Measurements from ENCODE around the gene CCDC116. TPM values are rescaled to one million over a fixed set of nuclear protein-coding genes. Genes with fewer than 3 reads are reported as not detected.

CCDC116 gene
- total RNA-seq, 1 experiment from 2014 or later = 0.21 TPM

DNA sequence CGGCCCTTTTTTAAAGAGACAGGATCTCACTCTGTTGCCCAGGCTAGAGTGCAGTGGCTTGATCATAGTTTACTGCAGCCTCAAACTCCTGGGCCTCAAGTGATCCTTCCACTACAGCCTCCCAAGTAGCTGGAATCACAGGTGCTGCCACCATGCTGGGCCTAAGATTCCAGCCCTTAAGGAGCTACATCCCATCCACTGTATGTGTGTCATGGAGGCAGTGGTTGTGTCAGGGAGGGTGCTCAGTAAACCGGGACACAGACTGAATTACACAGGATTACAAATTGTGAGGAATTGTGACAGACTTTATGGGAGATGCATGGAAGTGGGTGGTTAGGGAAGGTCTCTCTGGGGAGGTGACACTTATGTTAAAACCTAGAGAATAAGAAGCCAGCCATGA is 31.2 kb downstream of the CCDC116 start:
- Mint-ChIP-seq H3K9me3 (ENCODE audit: unreplicated experiment) (no peaks in the 10 kb centered on the region), H3K27ac (ENCODE audit: low read depth, unreplicated experiment) (no peak overlapping the region), H3K36me3 (ENCODE audit: insufficient read depth, unreplicated experiment) (peaks cover 16% of the 10 kb centered on the region), H3K27me3 (ENCODE audit: insufficient read depth, unreplicated experiment) (no peaks in the 10 kb centered on the region), H3K4me1 (ENCODE audit: insufficient read depth, unreplicated experiment) (peaks cover 6% of the 10 kb centered on the region), H3K4me3 (ENCODE audit: unreplicated experiment) (no peak overlapping the region)
- DNase-seq (ENCODE audit: unreplicated experiment) = no peak
- TF ChIP-seq, protein P1, sequence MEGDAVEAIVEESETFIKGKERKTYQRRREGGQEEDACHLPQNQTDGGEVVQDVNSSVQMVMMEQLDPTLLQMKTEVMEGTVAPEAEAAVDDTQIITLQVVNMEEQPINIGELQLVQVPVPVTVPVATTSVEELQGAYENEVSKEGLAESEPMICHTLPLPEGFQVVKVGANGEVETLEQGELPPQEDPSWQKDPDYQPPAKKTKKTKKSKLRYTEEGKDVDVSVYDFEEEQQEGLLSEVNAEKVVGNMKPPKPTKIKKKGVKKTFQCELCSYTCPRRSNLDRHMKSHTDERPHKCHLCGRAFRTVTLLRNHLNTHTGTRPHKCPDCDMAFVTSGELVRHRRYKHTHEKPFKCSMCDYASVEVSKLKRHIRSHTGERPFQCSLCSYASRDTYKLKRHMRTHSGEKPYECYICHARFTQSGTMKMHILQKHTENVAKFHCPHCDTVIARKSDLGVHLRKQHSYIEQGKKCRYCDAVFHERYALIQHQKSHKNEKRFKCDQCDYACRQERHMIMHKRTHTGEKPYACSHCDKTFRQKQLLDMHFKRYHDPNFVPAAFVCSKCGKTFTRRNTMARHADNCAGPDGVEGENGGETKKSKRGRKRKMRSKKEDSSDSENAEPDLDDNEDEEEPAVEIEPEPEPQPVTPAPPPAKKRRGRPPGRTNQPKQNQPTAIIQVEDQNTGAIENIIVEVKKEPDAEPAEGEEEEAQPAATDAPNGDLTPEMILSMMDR (IDR thresholded peaks at IDR 0.05; ENCODE audit: unreplicated experiment) = no peak
- ChIA-PET POLR2A (no interaction called here), CTCF (interaction anchor here (1.1 kb wide), 1 partner anchor 17 kb away, joined by 4 read pairs; no protein-coding TSS in a partner anchor)
- intact Hi-C loops (cut with micrococcal nuclease) = no loop called here
- BruUV-seq (replicated peaks) = no TSS peak

DNA sequence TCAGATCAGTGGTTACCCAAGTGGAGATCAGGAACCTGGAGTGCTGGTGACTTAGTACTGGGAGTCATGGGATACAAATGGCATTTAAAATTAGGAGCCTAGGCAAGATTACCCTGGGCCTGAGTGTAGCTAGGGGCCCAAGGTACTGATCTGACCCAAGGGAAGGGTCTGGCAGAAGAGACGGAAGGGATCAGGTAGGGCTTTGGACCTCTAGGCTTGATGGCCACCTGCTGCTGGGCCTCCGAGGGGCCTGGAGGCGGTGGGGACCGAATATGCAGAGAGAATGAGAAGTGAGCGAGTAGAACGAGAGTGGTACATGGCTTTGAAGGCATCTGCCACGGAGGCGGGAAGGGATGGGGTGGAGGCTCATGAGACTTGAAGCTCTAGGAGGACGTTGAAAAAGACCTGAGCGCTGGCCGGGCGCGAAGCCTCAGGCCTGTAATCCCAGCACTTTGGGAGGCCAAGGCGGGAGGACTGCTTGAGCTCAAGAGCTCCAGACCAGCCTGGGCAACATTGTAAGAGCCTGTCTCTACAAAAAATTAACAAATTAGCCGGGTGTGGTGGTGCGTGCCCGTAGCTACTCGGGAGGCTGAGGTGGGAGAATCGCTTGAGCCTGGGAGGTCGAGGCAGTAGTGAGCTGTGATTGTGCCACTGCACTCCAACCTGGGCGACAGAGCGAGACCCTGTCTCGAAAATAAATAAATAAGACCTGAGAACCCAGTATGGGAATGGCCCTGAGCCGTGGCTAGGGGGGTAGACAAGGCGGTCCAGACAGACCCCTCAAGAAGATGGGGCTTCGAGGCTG is 32.7 kb downstream of the CCDC116 start:
- no peak for DNase-seq (ENCODE audit: unreplicated experiment)
- ChIA-PET CTCF (interaction anchor here (1.2 to 1.7 kb wide), 4 partner anchors 19 to 287 kb away, joined by 3 to 7 read pairs (median 4); partner anchors contain the start of genes PPM1F and YDJC), POLR2A (interaction anchor here (0.7 to 2.0 kb wide), 8 partner anchors 9 to 202 kb away, joined by 3 to 19 read pairs (median 6); partner anchors contain the start of genes MAPK1, SDF2L1 and YDJC)
- intact Hi-C loops (cut with micrococcal nuclease) = no loop called here
- H3K4me1 Mint-ChIP-seq (ENCODE audit: insufficient read depth, unreplicated experiment) = peaks cover 6% of the 10 kb centered on the region
- H3K27ac Mint-ChIP-seq (ENCODE audit: low read depth, unreplicated experiment) = peak overlapping the region; percentile 91
- TF ChIP-seq, protein P1 (IDR thresholded peaks at IDR 0.05; ENCODE audit: unreplicated experiment) = no peak
- BruUV-seq (replicated peaks) = TSS peak; percentile 81
- peaks cover 16% of the 10 kb centered on the region for H3K36me3 Mint-ChIP-seq (ENCODE audit: insufficient read depth, unreplicated experiment)
- H3K4me3 Mint-ChIP-seq (ENCODE audit: unreplicated experiment) = peak overlapping the region; percentile 99
- H3K27me3 Mint-ChIP-seq (ENCODE audit: insufficient read depth, unreplicated experiment) = no peaks in the 10 kb centered on the region
- H3K9me3 Mint-ChIP-seq (ENCODE audit: unreplicated experiment) = no peaks in the 10 kb centered on the region

DNA sequence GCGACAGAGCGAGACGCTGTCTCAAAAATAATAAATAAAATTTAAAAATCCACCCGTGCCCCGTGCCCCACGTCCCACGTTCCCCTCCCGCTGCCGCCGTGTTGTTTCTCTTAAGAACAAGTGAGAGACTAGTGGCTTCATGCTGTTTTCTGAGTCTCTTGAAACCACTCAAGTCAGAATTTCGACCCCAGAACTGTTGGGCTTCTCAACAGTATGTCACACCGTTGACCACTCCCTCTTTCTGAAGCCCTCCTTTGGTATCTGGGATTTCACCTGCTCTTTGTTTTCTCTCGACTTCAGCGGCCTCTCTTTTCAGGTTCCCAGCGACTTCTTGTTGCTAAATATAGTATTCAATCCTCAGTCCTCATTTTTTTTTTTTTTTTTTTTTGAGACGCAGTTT is 34.2 kb downstream of the CCDC116 start:
- Mint-ChIP-seq H3K36me3 (ENCODE audit: insufficient read depth, unreplicated experiment) (peaks cover 32% of the 10 kb centered on the region), H3K27ac (ENCODE audit: low read depth, unreplicated experiment) (peak overlapping the region; percentile 91), H3K9me3 (ENCODE audit: unreplicated experiment) (no peaks in the 10 kb centered on the region), H3K4me3 (ENCODE audit: unreplicated experiment) (peak overlapping the region; percentile 99), H3K27me3 (ENCODE audit: insufficient read depth, unreplicated experiment) (no peaks in the 10 kb centered on the region), H3K4me1 (ENCODE audit: insufficient read depth, unreplicated experiment) (peaks cover 6% of the 10 kb centered on the region)
- TF ChIP-seq, protein P1 (IDR thresholded peaks at IDR 0.05; ENCODE audit: unreplicated experiment) = no peak
- ChIA-PET POLR2A (interaction anchor here (1.1 to 2.0 kb wide), 3 partner anchors 24 to 201 kb away, joined by 3 to 19 read pairs (median 12); partner anchors contain the start of genes MAPK1, SDF2L1 and YDJC), CTCF (no interaction called here)
- BruUV-seq (replicated peaks) = no TSS peak
- intact Hi-C loops (cut with micrococcal nuclease) = no loop called here
- DNase-seq (ENCODE audit: unreplicated experiment) = no peak

DNA sequence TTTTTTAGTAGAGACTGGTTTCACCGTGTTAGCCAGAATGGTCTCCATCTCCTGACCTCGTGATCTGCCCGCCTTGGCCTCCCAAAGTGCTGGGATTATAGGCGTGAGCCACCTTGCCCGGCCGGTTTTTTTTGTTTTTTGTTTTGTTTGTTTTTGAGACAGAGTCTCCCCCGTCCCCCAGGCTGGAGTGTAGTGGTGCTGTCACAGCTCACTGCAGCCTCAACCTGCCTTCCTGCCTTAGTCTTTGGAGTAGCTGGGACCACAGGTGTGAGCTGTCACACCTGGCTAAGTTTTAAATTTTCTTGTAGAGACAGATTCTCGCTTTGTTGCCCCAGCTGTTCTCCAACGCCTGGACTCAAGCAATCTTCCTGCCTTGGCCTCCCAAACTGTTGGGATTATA is 36.5 kb downstream of the CCDC116 start:
- H3K4me3 Mint-ChIP-seq (ENCODE audit: unreplicated experiment) = no peak overlapping the region
- H3K9me3 Mint-ChIP-seq (ENCODE audit: unreplicated experiment) = no peaks in the 10 kb centered on the region
- CTCF ChIA-PET = interaction anchor here (0.8 kb wide), 1 partner anchor 30 kb away, joined by 4 read pairs; no protein-coding TSS in a partner anchor
- no peaks in the 10 kb centered on the region for H3K27me3 Mint-ChIP-seq (ENCODE audit: insufficient read depth, unreplicated experiment)
- no TSS peak for BruUV-seq (replicated peaks)
- H3K27ac Mint-ChIP-seq (ENCODE audit: low read depth, unreplicated experiment) = no peak overlapping the region
- POLR2A ChIA-PET = no interaction called here
- H3K36me3 Mint-ChIP-seq (ENCODE audit: insufficient read depth, unreplicated experiment) = peaks cover 48% of the 10 kb centered on the region
- TF ChIP-seq, protein P1 (IDR thresholded peaks at IDR 0.05; ENCODE audit: unreplicated experiment) = no peak
- peaks cover 6% of the 10 kb centered on the region for H3K4me1 Mint-ChIP-seq (ENCODE audit: insufficient read depth, unreplicated experiment)
- no peak for DNase-seq (ENCODE audit: unreplicated experiment)
- intact Hi-C loops (cut with micrococcal nuclease) = no loop called here
